HL-60 (cell line): ENCODE data around the gene CACNA1D.

Source experiments
- POLR2AphosphoS5 ChIP-seq: IDR thresholded peaks from 2 replicates; pipeline ENCODE4 v1.6.1; 2012; ENCODE audit warnings: low read depth
- TF ChIP-seq, protein P1 (sequence below): IDR thresholded peaks from one replicate; pipeline ENCODE4 v1.5.1; 2011; ENCODE audit warnings: low read length, control low read depth, inconsistent platforms; ENCODE audit not compliant: insufficient read depth
- TF ChIP-seq, protein P2 (sequence below): IDR thresholded peaks from 2 replicates; pipeline ENCODE4 v1.6.1; 2012; ENCODE audit warnings: low read depth; ENCODE audit not compliant: insufficient replicate concordance

DNA sequence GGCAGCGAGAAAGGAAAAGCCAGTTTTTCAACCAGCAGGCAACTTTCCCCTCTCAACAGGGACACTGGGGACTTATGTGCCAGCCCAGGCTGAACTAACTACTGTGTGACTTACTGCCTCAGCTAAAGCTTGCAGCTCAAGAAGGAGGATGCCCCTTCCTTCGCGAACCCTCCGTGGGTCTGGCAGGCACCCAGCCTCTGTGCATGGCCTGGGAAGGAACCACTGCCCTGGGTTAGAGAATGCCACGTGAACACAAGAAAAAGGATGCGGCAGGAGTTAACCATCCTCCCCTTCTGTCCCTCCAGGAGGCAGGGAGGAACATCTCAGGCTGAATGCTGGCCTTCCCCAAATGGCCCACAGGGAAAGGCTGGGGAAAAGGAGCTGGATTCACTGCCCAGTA is 322.8 kb downstream of the CACNA1D start:
- TF ChIP-seq, protein P1, sequence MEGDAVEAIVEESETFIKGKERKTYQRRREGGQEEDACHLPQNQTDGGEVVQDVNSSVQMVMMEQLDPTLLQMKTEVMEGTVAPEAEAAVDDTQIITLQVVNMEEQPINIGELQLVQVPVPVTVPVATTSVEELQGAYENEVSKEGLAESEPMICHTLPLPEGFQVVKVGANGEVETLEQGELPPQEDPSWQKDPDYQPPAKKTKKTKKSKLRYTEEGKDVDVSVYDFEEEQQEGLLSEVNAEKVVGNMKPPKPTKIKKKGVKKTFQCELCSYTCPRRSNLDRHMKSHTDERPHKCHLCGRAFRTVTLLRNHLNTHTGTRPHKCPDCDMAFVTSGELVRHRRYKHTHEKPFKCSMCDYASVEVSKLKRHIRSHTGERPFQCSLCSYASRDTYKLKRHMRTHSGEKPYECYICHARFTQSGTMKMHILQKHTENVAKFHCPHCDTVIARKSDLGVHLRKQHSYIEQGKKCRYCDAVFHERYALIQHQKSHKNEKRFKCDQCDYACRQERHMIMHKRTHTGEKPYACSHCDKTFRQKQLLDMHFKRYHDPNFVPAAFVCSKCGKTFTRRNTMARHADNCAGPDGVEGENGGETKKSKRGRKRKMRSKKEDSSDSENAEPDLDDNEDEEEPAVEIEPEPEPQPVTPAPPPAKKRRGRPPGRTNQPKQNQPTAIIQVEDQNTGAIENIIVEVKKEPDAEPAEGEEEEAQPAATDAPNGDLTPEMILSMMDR = no peak
- no peak for TF ChIP-seq POLR2AphosphoS5
- TF ChIP-seq, protein P2, sequence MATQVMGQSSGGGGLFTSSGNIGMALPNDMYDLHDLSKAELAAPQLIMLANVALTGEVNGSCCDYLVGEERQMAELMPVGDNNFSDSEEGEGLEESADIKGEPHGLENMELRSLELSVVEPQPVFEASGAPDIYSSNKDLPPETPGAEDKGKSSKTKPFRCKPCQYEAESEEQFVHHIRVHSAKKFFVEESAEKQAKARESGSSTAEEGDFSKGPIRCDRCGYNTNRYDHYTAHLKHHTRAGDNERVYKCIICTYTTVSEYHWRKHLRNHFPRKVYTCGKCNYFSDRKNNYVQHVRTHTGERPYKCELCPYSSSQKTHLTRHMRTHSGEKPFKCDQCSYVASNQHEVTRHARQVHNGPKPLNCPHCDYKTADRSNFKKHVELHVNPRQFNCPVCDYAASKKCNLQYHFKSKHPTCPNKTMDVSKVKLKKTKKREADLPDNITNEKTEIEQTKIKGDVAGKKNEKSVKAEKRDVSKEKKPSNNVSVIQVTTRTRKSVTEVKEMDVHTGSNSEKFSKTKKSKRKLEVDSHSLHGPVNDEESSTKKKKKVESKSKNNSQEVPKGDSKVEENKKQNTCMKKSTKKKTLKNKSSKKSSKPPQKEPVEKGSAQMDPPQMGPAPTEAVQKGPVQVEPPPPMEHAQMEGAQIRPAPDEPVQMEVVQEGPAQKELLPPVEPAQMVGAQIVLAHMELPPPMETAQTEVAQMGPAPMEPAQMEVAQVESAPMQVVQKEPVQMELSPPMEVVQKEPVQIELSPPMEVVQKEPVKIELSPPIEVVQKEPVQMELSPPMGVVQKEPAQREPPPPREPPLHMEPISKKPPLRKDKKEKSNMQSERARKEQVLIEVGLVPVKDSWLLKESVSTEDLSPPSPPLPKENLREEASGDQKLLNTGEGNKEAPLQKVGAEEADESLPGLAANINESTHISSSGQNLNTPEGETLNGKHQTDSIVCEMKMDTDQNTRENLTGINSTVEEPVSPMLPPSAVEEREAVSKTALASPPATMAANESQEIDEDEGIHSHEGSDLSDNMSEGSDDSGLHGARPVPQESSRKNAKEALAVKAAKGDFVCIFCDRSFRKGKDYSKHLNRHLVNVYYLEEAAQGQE = no peak
